ENCODE data around the gene SH2D6. TPM values are rescaled to one million over a fixed set of nuclear protein-coding genes. Genes with fewer than 3 reads are reported as not detected.
"Not testable (repeated sequence)": the region's sequence is repeated elsewhere in the genome, so short reads cannot be mapped to it uniquely, and the experiment has no call there.

The SH2D6 gene
- total RNA-seq, 1 donor: 0.43 TPM

GRCh38 chr2:85378257-85378656 lies 40.3 kb upstream of the SH2D6 start:
- DNase-seq (ENCODE audit: low read depth): no peak
- TF ChIP-seq CTCF (IDR thresholded peaks at IDR 0.05; ENCODE audit: insufficient read depth, low read depth, low read length): no peak
- H3K4me3 ChIP-seq (ENCODE audit: low read depth, low read length): no peak overlapping the region

- H3K4me3 ChIP-seq (ENCODE audit: low read depth, low read length): no peak overlapping the region
- TF ChIP-seq CTCF (IDR thresholded peaks at IDR 0.05; ENCODE audit: insufficient read depth, low read depth, low read length): no peak
- no peak for DNase-seq (ENCODE audit: low read depth)
These were observed 38.5 kb upstream of the SH2D6 start for GRCh38 chr2:85380048-85380447.

GRCh38 chr2:85383151-85383550 lies 35.4 kb upstream of the SH2D6 start:
- peak; percentile 30 for DNase-seq (ENCODE audit: low read depth)
- not testable (repeated sequence) for H3K4me3 ChIP-seq (ENCODE audit: low read depth, low read length)

GRCh38 chr2:85383850-85384249 lies 34.7 kb upstream of the SH2D6 start:
- TF ChIP-seq CTCF (IDR thresholded peaks at IDR 0.05; ENCODE audit: insufficient read depth, low read depth, low read length): no peak
- no peak for DNase-seq (ENCODE audit: low read depth)
- no peak overlapping the region for H3K4me3 ChIP-seq (ENCODE audit: low read depth, low read length)

GRCh38 chr2:85385746-85386145 lies 32.8 kb upstream of the SH2D6 start:
- no peak for TF ChIP-seq CTCF (IDR thresholded peaks at IDR 0.05; ENCODE audit: insufficient read depth, low read depth, low read length)
- no peak for DNase-seq (ENCODE audit: low read depth)
- no peak overlapping the region for H3K4me3 ChIP-seq (ENCODE audit: low read depth, low read length)

GRCh38 chr2:85387754-85388153 lies 30.8 kb upstream of the SH2D6 start:
- TF ChIP-seq CTCF (IDR thresholded peaks at IDR 0.05; ENCODE audit: insufficient read depth, low read depth, low read length): no peak
- no peak for DNase-seq (ENCODE audit: low read depth)
- H3K4me3 ChIP-seq (ENCODE audit: low read depth, low read length): no peak overlapping the region

GRCh38 chr2:85388878-85389538 lies 29.5 kb upstream of the SH2D6 start:
- no peak overlapping the region for H3K4me3 ChIP-seq (ENCODE audit: low read depth, low read length)
- no peak for TF ChIP-seq CTCF (IDR thresholded peaks at IDR 0.05; ENCODE audit: insufficient read depth, low read depth, low read length)
- no peak for DNase-seq (ENCODE audit: low read depth)

All from fibroblast of villous mesenchyme (primary cell).